K562 (cell line): ENCODE results near the gene ACHE. TPM values are rescaled to one million over a fixed set of nuclear protein-coding genes. Genes with fewer than 3 reads are reported as not detected.
A peak's percentile ranks its signal among the peaks of the same experiment; 100 is the strongest.

Experiments used
- CBX1 ChIP-seq: sonication (generic); IDR thresholded peaks from 2 replicates; pipeline ENCODE4 v1.6.1; 2016; ENCODE audit warnings: antibody characterized with exemption, low read depth, mild to moderate bottlenecking
- CC2D1A ChIP-seq: fragments of 450-650 bp; IDR thresholded peaks from 2 replicates; pipeline ENCODE4 v1.6.1; 2017; ENCODE audit warnings: mild to moderate bottlenecking
- FOXA3 ChIP-seq, 2 experiments: fragments of 450-650 bp in 1 of 2; sonication (generic) in 1 of 2; formaldehyde crosslinking; IDR thresholded peaks in 1 of 2; conservative IDR thresholded peaks in 1 of 2; 2 replicates each; pipeline versions ENCODE4 v1.4.0 to v1.8.0; 2020 to 2022; ENCODE audit warnings: mild to moderate bottlenecking in 2 of 2, missing genetic modification reagents in 1 of 2
- HMG20A ChIP-seq: fragments of 450-650 bp; formaldehyde crosslinking; conservative IDR thresholded peaks from 2 replicates; pipeline ENCODE4 v1.4.0; 2020; ENCODE audit warnings: mild to moderate bottlenecking, mixed read lengths
- HSF4 ChIP-seq: fragments of 250-450 bp; sonication (Bioruptor Pico); IDR thresholded peaks from 2 replicates; pipeline ENCODE4 v2.1.2; 2022; ENCODE audit warnings: mild to moderate bottlenecking, moderate library complexity, borderline replicate concordance
- MIER1 ChIP-seq: fragments of 450-650 bp; IDR thresholded peaks from 2 replicates; pipeline ENCODE4 v1.6.1; 2016; ENCODE audit warnings: antibody characterized with exemption, mild to moderate bottlenecking, low read depth
- PHTF2 ChIP-seq: fragments of 250-450 bp; sonication (Bioruptor Pico); IDR thresholded peaks from 2 replicates; pipeline ENCODE4 v1.5.0; 2021; ENCODE audit warnings: mild to moderate bottlenecking
- RAD21 ChIP-seq, 2 experiments: fragments of 250-450 bp in 1 of 2; fragments of 450-650 bp in 1 of 2; sonication (Bioruptor Pico) in 1 of 2; formaldehyde crosslinking in 1 of 2; IDR thresholded peaks in 1 of 2; conservative IDR thresholded peaks in 1 of 2; 2 replicates each; pipeline versions ENCODE4 v1.4.0 to v1.8.0; 2020 to 2022; ENCODE audit warnings: mild to moderate bottlenecking in 2 of 2, moderate library complexity in 1 of 2
- RERE ChIP-seq: sonication (generic); formaldehyde crosslinking; IDR thresholded peaks from 2 replicates; pipeline ENCODE4 v1.8.0; 2023; ENCODE audit warnings: missing genetic modification reagents, mild to moderate bottlenecking, borderline replicate concordance
- TEAD2 ChIP-seq: fragments of 450-650 bp; IDR thresholded peaks from 2 replicates; pipeline ENCODE4 v1.6.1; 2016; ENCODE audit warnings: missing genetic modification characterization, control low read depth, missing compliant biosample characterization
- YY1 ChIP-seq, 3 experiments: IDR thresholded peaks; 2 replicates each; pipeline ENCODE4 v1.6.1; 2011; ENCODE audit warnings: low read length in 2 of 3, mild to moderate bottlenecking in 2 of 3, moderate library complexity in 2 of 3, borderline replicate concordance in 1 of 3, control low read depth in 1 of 3, low read depth in 1 of 3; ENCODE audit not compliant: insufficient read depth in 3 of 3, insufficient replicate concordance in 2 of 3, control insufficient read depth in 1 of 3, insufficient read length in 1 of 3; ENCODE audit errors: extremely low read depth in 1 of 3
- ZKSCAN8 ChIP-seq: fragments of 200-800 bp; sonication (Bioruptor generic); IDR thresholded peaks from 2 replicates; pipeline ENCODE4 v1.6.1; 2016; ENCODE audit warnings: missing genetic modification characterization, missing compliant biosample characterization
- ZNF212 ChIP-seq: fragments of 450-650 bp; formaldehyde crosslinking; IDR thresholded peaks from 2 replicates; pipeline ENCODE4 v1.4.0; 2020; ENCODE audit warnings: mild to moderate bottlenecking
- ZNF263 ChIP-seq: sonication (generic); formaldehyde crosslinking; IDR thresholded peaks from 2 replicates; pipeline ENCODE4 v1.8.0; 2022; ENCODE audit warnings: mild to moderate bottlenecking, missing genetic modification reagents, borderline replicate concordance
- ZNF57 ChIP-seq: fragments of 450-650 bp; formaldehyde crosslinking; IDR thresholded peaks from 2 replicates; pipeline ENCODE4 v1.4.0; 2020; ENCODE audit warnings: mild to moderate bottlenecking, moderate library complexity
- ZNF584 ChIP-seq: fragments of 200-800 bp; sonication (Bioruptor generic); IDR thresholded peaks from 2 replicates; pipeline ENCODE4 v1.6.1; 2016; ENCODE audit warnings: low read depth, mild to moderate bottlenecking, missing genetic modification characterization, missing compliant biosample characterization
- ZNF696 ChIP-seq: fragments of 250-450 bp; sonication (Bioruptor Pico); conservative IDR thresholded peaks from 2 replicates; pipeline ENCODE4 v1.4.0; 2020; ENCODE audit warnings: mild to moderate bottlenecking, moderate library complexity
- ZNF778 ChIP-seq: fragments of 450-650 bp; formaldehyde crosslinking; IDR thresholded peaks from 2 replicates; pipeline ENCODE4 v1.4.0; 2020; ENCODE audit warnings: mild to moderate bottlenecking, moderate library complexity
- polyA plus RNA-seq, 8 experiments: library from polyadenylated mRNA; depleted of rRNA in 4 of 8; stranded (reverse) in 5 of 8; unstranded in 3 of 8; fragments of >200 nt; fragmentation: Nextera tagmentation in 2 of 8; fragmentation: Illumina TruSeq in 1 of 8; extraction: Ambion mirVana in 2 of 8; extraction: Trizol in 1 of 8; gene quantifications; 2 replicates each; pipeline versions ENCODE4 v1.2.1 to v1.2.3, GENCODE V29; 2011 to 2014; ENCODE audit warnings: inconsistent platforms in 1 of 8, missing spikeins in 1 of 8
- total RNA-seq, 7 experiments: library from RNA; depleted of rRNA in 6 of 7; stranded (reverse); fragments of >200 nt in 6 of 7; fragmentation: Illumina TruSeq in 2 of 7; extraction: Trizol in 2 of 7; gene quantifications; 2 replicates each; pipeline versions ENCODE4 v1.2.1 to v1.2.3, GENCODE V29; 2011 to 2021; ENCODE audit warnings: low replicate concordance in 1 of 7
- TF ChIP-seq, protein P1 (sequence below), 2 experiments: fragments of 200-800 bp in 1 of 2; sonication (Bioruptor generic) in 1 of 2; sonication (generic) in 1 of 2; formaldehyde crosslinking in 1 of 2; IDR thresholded peaks in 1 of 2; conservative IDR thresholded peaks in 1 of 2; 2 replicates each; pipeline versions ENCODE4 v1.5.0 to v1.6.1; 2016 to 2020; ENCODE audit warnings: missing compliant biosample characterization in 1 of 2, missing genetic modification characterization in 1 of 2, missing genetic modification reagents in 1 of 2

The ACHE gene
- total and polyA plus RNA-seq, 9 of the 15 experiments (the other 6 are each of a cell fraction or from before 2014, with no cell fraction given), result 0.04 to 8.8 (median 1.9) TPM

- no peak for TF ChIP-seq RERE (CRISPR knock-in tag)
- TF ChIP-seq, protein P1, sequence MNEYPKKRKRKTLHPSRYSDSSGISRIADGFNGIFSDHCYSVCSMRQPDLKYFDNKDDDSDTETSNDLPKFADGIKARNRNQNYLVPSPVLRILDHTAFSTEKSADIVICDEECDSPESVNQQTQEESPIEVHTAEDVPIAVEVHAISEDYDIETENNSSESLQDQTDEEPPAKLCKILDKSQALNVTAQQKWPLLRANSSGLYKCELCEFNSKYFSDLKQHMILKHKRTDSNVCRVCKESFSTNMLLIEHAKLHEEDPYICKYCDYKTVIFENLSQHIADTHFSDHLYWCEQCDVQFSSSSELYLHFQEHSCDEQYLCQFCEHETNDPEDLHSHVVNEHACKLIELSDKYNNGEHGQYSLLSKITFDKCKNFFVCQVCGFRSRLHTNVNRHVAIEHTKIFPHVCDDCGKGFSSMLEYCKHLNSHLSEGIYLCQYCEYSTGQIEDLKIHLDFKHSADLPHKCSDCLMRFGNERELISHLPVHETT (CRISPR knock-in tag; conservative IDR thresholded peaks at IDR 0.05 in 1 of 2, IDR thresholded peaks at IDR 0.05 in 1 of 2), result no peak
- no peak for TF ChIP-seq RAD21 (CRISPR knock-in tag; conservative IDR thresholded peaks at IDR 0.05 in 1 of 2, IDR thresholded peaks at IDR 0.05 in 1 of 2)
- no peak for TF ChIP-seq HMG20A (CRISPR knock-in tag)
- no peak for TF ChIP-seq PHTF2
- no peak for TF ChIP-seq ZNF57
- no peak for TF ChIP-seq HSF4 (CRISPR knock-in tag)
- TF ChIP-seq ZNF263, result peak; percentile 27; the same call in 1 of the 2 replicates
- TF ChIP-seq CBX1, result no peak
- TF ChIP-seq ZNF584 (CRISPR knock-in tag), result no peak
- TF ChIP-seq CC2D1A, result peak; percentile 41; the same call in 1 of the 2 replicates
- TF ChIP-seq YY1 (IDR thresholded peaks at IDR 0.05; ENCODE audit: borderline replicate concordance in 1 of 3, control insufficient read depth in 1 of 3, extremely low read depth in 1 of 3, insufficient read depth in 3 of 3, insufficient read length in 1 of 3, insufficient replicate concordance in 2 of 3, low read depth in 1 of 3, low read length in 2 of 3), result peak in 1 of 3 experiments; percentile 20
- no peak for TF ChIP-seq TEAD2 (tag)
- no peak for TF ChIP-seq FOXA3 (CRISPR knock-in tag; conservative IDR thresholded peaks at IDR 0.05 in 1 of 2, IDR thresholded peaks at IDR 0.05 in 1 of 2)
- no peak for TF ChIP-seq ZNF212 (CRISPR knock-in tag)
- no peak for TF ChIP-seq ZNF696 (CRISPR knock-in tag)
- no peak for TF ChIP-seq ZNF778
- peak; percentile 80; the same call in 1 of the 2 replicates for TF ChIP-seq MIER1
- TF ChIP-seq ZKSCAN8 (CRISPR knock-in tag), result no peak
Measured at GRCh38 chr7:100895956-100896731, 456 bp upstream of the ACHE start (continued).
